Activated CD4-positive, alpha-beta T cell treated with anti-CD3 and anti-CD28 coated beads, Interleukin-2, Interleukin-6, amounts not matched to agents 100 ng/mL and 50 ng/mL, durations not matched to agents 16 hours and 8 hours (primary cell): Measurements from ENCODE around the gene METRNL.

Source experiments
- DNase-seq: peaks from one replicate; pipeline ENCODE4 v3.0.0-alpha.2; 2020

METRNL gene

GRCh38 chr17:83081684-83082201, 2.3 kb downstream of the METRNL start:
- no peak for DNase-seq

DNA sequence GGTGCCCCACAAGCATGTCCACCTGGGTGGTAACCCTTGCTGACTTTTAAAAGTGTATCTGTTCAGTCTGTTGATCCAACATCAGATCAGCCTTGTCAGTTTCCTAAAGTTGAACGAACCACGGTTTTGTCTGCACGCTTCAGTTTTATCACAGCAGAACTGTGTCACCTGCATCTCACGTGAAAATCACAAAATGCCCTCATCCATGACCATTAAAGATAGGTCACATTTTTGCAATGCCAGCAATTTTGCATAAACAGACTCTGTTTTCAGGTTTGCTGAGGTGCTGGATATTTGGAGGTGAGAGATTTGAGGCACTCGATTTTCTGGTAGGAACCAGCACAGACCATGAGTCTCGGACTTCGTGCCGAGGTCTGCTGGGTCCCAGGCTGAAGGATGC, 3.0 kb downstream of the METRNL start:
- no peak for DNase-seq

GRCh38 chr17:83082909-83083367, 3.5 kb downstream of the METRNL start:
- DNase-seq = no peak

- DNase-seq = peak; percentile 66
Measured at GRCh38 chr17:83083368-83084201, 4.2 kb downstream of the METRNL start.

DNA sequence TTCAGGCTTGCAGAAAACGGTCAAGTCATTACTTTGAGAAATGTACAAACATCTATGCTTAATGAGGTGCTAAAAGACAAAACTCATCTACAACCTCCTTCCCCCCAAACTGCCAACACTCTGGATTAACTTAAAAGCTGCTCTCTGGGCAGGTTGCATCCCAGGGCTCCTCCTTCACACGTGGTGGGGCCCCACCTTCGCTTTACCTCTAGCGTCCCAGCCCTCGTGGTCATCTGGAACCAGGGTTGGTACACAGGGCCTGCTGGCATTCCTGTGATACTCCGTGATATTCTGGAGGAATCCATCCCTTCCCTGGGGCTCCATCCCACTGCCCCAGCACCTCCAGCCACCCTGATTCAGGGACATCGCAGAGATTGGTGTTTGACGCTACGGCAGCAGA, 4.8 kb downstream of the METRNL start:
- DNase-seq = no peak

DNA sequence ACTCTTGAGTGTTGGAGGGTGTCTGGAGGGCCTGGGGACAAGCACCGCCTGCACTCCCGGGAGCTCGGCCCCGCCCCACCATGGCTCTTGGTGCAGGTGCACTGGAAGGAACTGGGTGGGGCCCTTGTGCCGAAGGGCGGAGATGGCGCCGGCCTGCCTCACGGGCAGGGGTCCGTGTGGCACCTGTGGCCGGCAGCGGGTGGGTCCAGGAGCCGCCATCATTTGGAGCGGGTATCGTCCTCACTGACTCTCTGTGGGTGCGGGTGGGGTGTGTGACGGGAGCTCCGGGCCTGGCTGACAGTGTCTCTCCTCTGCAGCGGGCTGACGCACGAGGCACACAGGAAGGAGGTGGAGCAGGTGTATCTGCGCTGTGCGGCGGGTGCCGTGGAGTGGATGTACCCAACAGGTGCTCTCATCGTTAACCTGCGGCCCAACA, 5.2 kb downstream of the METRNL start:
- no peak for DNase-seq

DNA sequence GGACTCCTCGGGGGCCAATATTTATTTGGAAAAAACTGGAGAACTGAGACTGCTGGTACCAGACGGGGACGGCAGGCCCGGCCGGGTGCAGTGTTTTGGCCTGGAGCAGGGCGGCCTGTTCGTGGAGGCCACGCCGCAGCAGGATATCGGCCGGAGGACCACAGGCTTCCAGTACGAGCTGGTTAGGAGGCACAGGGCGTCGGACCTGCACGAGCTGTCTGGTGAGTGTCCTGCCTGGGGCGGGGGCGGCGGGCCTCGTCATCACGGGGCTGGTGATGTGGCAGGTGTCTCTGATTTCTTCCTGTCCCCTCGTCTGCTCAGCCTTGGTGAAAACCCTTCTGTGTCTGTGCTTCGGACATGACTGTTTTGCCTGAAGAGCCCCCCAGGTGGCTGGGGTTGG, 5.7 kb downstream of the METRNL start:
- no peak for DNase-seq

GRCh38 chr17:83085526-83086198, 6.3 kb downstream of the METRNL start:
- DNase-seq = no peak

GRCh38 chr17:83086199-83086880, 6.9 kb downstream of the METRNL start:
- DNase-seq = no peak

GRCh38 chr17:83086907-83087787, 7.7 kb downstream of the METRNL start:
- no peak for DNase-seq

DNA sequence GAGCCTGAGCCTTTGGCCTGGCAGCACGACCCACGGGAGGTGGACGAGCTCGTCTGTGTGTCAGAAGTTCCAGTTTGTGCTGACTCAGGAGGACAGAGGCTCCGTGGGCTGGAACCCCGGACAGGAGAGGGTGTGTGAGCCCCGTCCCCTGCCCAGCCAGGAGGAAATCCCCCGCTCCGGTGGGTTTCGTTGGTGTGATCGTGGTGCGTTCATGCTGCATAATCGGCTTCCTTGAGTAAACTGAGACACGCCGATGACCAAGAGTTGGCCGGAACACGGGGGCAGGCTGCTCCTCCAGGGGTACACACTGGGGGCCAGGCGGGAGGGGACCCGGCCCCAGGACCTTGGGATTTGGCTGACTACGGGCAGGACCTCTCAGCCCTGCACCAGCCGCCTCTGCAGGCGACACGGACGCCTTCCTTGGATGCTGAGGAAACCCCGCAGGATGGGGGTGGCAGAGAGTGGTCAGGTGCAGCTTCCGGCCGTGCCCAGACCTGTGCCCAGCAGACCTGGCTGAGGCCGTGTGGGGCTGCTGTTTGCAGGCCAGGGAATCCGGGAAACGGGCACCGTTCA, 8.5 kb downstream of the METRNL start:
- DNase-seq = no peak

DNA sequence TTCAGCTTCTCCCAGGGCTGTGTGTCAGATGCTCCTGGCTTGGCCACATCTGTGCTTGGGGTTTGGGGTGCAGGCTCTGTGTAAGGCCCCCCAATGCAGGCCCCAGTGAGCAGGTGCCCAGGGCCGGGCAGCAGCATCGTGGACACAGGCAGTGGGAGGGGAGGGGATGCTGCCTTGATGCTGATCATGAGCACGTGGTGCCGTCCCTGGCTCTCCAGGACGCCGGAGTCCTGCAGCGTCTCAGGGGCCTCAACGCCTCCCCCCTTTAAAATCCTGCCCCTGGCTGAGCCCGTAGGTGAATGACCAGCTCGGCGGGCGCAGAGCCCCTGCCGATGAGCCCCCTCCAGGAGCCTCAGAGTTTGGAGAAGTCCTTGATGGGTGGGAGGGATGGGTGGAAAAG, 9.0 kb downstream of the METRNL start:
- no peak for DNase-seq

GRCh38 chr17:83088909-83089308, 9.5 kb downstream of the METRNL start:
- no peak for DNase-seq

DNA sequence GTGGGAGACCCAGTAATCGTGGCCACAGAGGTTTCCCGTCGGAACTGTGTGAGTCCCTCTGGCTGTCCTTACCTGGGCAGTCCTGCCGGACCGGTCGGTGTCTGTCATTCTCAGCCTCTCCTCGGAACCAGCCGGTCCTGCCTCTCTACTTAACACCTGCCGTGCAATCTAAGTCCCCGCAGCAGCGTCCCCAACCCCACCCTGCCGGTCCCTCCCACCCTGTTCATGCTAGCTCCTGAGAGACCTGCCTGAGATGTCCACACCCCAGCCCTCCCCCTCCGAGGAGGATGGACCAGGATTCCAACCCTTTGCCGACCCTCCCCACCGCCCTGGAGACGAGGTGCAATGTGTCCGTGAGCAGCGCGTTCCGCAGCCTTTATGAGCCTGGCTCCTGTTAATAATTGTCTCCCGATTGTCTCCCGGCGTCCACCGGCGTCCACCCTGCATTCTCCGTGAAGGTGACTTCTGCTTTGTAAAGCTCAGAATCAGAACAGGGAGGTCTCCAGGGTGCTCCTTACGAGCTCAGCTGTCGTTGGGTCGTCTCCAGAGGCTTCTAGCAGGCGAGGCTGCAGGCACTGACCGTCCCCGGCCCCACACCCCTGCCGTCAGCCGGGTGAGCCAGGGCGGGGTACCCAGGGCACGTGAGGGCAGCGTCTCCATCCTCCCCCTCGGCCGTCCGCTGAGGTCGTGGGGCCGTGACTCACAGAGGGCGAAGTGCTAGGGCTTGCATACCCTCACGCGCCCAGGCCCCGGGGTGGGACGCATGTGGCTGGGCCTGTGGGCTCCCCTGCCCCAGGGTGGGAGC, 10.1 kb downstream of the METRNL start:
- DNase-seq = no peak

GRCh38 chr17:83090444-83091256, 11.2 kb downstream of the METRNL start:
- DNase-seq = no peak

GRCh38 chr17:83091257-83092141, 12.1 kb downstream of the METRNL start:
- no peak for DNase-seq

GRCh38 chr17:83092186-83092585, 12.8 kb downstream of the METRNL start:
- no peak for DNase-seq

DNA sequence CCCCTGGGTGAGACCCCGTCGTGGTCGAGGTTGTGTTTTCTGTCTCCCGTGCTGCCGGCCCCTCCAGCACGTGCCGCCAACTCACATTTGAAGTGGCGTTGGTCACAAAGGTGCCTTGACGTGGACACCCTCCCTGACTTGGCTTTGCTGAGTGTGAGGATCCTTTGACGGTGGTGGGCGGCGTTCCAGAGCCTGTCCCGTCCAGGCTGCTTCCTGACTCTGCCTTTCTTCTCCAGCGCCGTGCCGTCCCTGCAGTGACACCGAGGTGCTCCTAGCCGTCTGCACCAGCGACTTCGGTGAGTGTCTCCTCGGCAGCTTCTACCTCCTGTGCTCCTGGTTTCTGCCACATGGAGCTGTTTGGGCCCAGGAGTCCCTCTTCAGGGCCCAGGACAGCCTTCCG, 13.5 kb downstream of the METRNL start:
- DNase-seq = no peak

DNA sequence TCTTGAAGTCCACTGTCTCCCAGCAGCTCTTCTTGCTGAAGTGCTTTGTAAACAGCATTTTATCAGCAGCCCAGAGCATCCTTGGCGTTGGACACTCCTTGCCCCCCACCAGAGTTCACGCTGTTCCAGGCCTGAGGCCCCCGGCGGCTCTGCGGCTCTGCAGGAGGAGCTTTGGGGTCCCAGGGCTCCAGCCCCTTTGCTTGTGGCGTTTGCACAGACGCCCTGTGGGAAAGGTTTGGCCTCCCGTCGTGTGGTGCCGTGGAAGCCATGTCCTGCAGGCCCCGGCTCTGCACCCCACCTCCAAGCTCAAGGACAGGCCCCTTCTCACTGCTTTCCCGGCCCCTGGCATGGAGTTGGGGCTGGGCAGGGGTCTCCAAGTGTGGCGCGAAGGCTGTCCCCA, 14.1 kb downstream of the METRNL start:
- no peak for DNase-seq
